Keratinocyte (primary cell): ENCODE results near the gene ACTN3. TPM values are rescaled to one million over a fixed set of nuclear protein-coding genes. Genes with fewer than 3 reads are reported as not detected.

Source experiments
- DNase-seq: peaks from one replicate; pipeline ENCODE4 v3.0.0-alpha.2; 2011; ENCODE audit warnings: low read depth, missing footprints, low spot score
- FAIRE-seq: peaks from 2 replicates; lab custom pipeline; 2011; peaks lifted over from hg19 to GRCh38; lab: Jason Lieb, UNC
- H2AFZ ChIP-seq: 2 replicates; pipeline ENCODE4 v1.6.0; 2012; ENCODE audit warnings: low read length, control low read depth, inconsistent platforms; ENCODE audit not compliant: control insufficient read depth
- H3K27ac ChIP-seq: 2 replicates; pipeline ENCODE4 v1.5.1; 2011; ENCODE audit warnings: low read length; ENCODE audit not compliant: control insufficient read depth, insufficient read depth
- H3K27me3 ChIP-seq: 3 replicates; pipeline ENCODE4 v1.6.0; 2011; ENCODE audit warnings: low read length; ENCODE audit not compliant: control insufficient read depth, insufficient read depth; ENCODE audit errors: extremely low read depth
- H3K36me3 ChIP-seq, 2 experiments: 2 replicates in 1 of 2; 3 replicates in 1 of 2; pipeline ENCODE4 v1.5.1; 2011; ENCODE audit warnings: low read length in 2 of 2, mild to moderate bottlenecking in 1 of 2; ENCODE audit not compliant: control insufficient read depth in 2 of 2, insufficient read depth in 2 of 2; ENCODE audit errors: extremely low read depth in 1 of 2
- H3K4me1 ChIP-seq: 3 replicates; pipeline ENCODE4 v1.5.1; 2011; ENCODE audit warnings: low read length; ENCODE audit not compliant: control insufficient read depth, insufficient read depth; ENCODE audit errors: extremely low read depth
- H3K4me2 ChIP-seq: 3 replicates; pipeline ENCODE4 v1.6.0; 2011; ENCODE audit warnings: low read depth, low read length; ENCODE audit not compliant: control insufficient read depth, insufficient read depth; ENCODE audit errors: extremely low read depth
- H3K4me3 ChIP-seq, 3 experiments: fragments of 200-600 bp in 1 of 3; sonication (generic) in 1 of 3; 2 replicates in 2 of 3; 3 replicates in 1 of 3; pipeline ENCODE4 v1.5.1; 2011 to 2016; ENCODE audit warnings: low read length in 3 of 3, mild to moderate bottlenecking in 3 of 3, control low read depth in 2 of 3, inconsistent platforms in 1 of 3, low read depth in 1 of 3, mixed read lengths in 1 of 3, mixed run types in 1 of 3, moderate library complexity in 1 of 3; ENCODE audit not compliant: control insufficient read depth in 2 of 3, insufficient read depth in 2 of 3; ENCODE audit errors: extremely low read depth in 1 of 3
- H3K79me2 ChIP-seq: 2 replicates; pipeline ENCODE4 v1.6.0; 2012; ENCODE audit warnings: low read length; ENCODE audit not compliant: control insufficient read depth, insufficient read depth
- H3K9ac ChIP-seq: 3 replicates; pipeline ENCODE4 v1.6.0; 2011; ENCODE audit warnings: low read length; ENCODE audit not compliant: control insufficient read depth, insufficient read depth; ENCODE audit errors: extremely low read depth
- H3K9me1 ChIP-seq: 3 replicates; pipeline ENCODE4 v1.6.0; 2011; ENCODE audit warnings: low read length; ENCODE audit not compliant: control insufficient read depth, insufficient read depth; ENCODE audit errors: extremely low read depth
- H3K9me3 ChIP-seq: 2 replicates; pipeline ENCODE4 v1.5.1; 2012; ENCODE audit warnings: low read depth, low read length; ENCODE audit not compliant: control insufficient read depth
- H4K20me1 ChIP-seq: 3 replicates; pipeline ENCODE4 v1.6.0; 2011; ENCODE audit warnings: low read length; ENCODE audit not compliant: control insufficient read depth, insufficient read depth; ENCODE audit errors: extremely low read depth
- CTCF ChIP-seq, 3 experiments: IDR thresholded peaks in 1 of 3; conservative IDR thresholded peaks in 1 of 3; optimal IDR thresholded peaks in 1 of 3; 2 replicates in 2 of 3; 3 replicates in 1 of 3; pipeline versions ENCODE3 to v1.5.1; 2011; ENCODE audit warnings: low read length in 3 of 3, mild to moderate bottlenecking in 3 of 3, moderate library complexity in 2 of 3, control low read depth in 1 of 3, inconsistent platforms in 1 of 3; ENCODE audit not compliant: insufficient read depth in 2 of 3; ENCODE audit errors: extremely low read depth in 1 of 3
- EZH2 ChIP-seq: IDR thresholded peaks from one replicate; pipeline ENCODE4 v1.6.1; 2012; ENCODE audit warnings: inconsistent platforms, mild to moderate bottlenecking, low read length, moderate library complexity
- dilution Hi-C: fragments of 300-500 bp; cut with MboI; formaldehyde crosslinking; loops from one replicate; pipeline ENCODE4 v1.7.0; 2020; ENCODE audit warnings: low sequenced_read_pairs; ENCODE audit not compliant: extremely low pct_ligation_motif_present
- polyA plus RNA-seq, 5 experiments: library from polyadenylated mRNA; depleted of rRNA in 3 of 5; stranded (reverse) in 3 of 5; stranded (forward) in 1 of 5; unstranded in 1 of 5; fragments of >200 nt; gene quantifications; 1 replicate in 1 of 5; 2 replicates in 3 of 5; 3 replicates in 1 of 5; pipeline versions ENCODE4 v1.2.1 to v1.2.3, GENCODE V29; 2011 to 2012; ENCODE audit warnings: missing spikeins in 2 of 5, low read depth in 1 of 5, low replicate concordance in 1 of 5

ACTN3 gene
- polyA plus RNA-seq, 1 donor (not counting 4 experiments of a cell fraction or from before 2014, with no cell fraction given) = not detected

- Histone ChIP-seq H3K79me2 (peaks cover 6% of the 10 kb centered on the region), H3K27me3 (no peaks in the 10 kb centered on the region), H3K9ac (no peak overlapping the region), H3K4me1 (peaks cover 11% of the 10 kb centered on the region), H3K27ac (no peak overlapping the region), H3K4me3 (no peak overlapping the region), H3K9me1 (no peaks in the 10 kb centered on the region), H2AFZ (no peak overlapping the region), H3K36me3 (peaks cover 1 to 8% of the 10 kb centered on the region in 2 experiments), H3K4me2 (no peak overlapping the region), H3K9me3 (no peaks in the 10 kb centered on the region), H4K20me1 (no peaks in the 10 kb centered on the region)
- TF ChIP-seq EZH2 = no peak
- TF ChIP-seq CTCF (optimal IDR thresholded peaks at IDR 0.05 in 1 of 3, IDR thresholded peaks at IDR 0.05 in 1 of 3, conservative IDR thresholded peaks at IDR 0.05 in 1 of 3; ENCODE audit: extremely low read depth in 1 of 3, insufficient read depth in 2 of 3, low read length in 3 of 3) = no peak
- FAIRE-seq (no peak), DNase-seq (no peak)
- dilution Hi-C loops = no loop called here
Measured at GRCh38 chr11:66595245-66595904, 48.7 kb downstream of the ACTN3 start.

GRCh38 chr11:66598993-66599392 is 52.3 kb downstream of the ACTN3 start:
- Histone ChIP-seq H3K4me3 (no peak overlapping the region), H3K27ac (no peak overlapping the region), H3K27me3 (no peaks in the 10 kb centered on the region), H2AFZ (no peak overlapping the region), H3K4me1 (peaks cover 7% of the 10 kb centered on the region), H3K9me1 (no peaks in the 10 kb centered on the region), H3K4me2 (no peak overlapping the region), H3K79me2 (no peaks in the 10 kb centered on the region), H3K9me3 (no peaks in the 10 kb centered on the region), H3K36me3 (peaks cover 1 to 16% of the 10 kb centered on the region in 2 experiments), H3K9ac (no peak overlapping the region), H4K20me1 (no peaks in the 10 kb centered on the region)
- dilution Hi-C loops = no loop called here
- TF ChIP-seq EZH2 (no peak), CTCF (optimal IDR thresholded peaks at IDR 0.05 in 1 of 3, IDR thresholded peaks at IDR 0.05 in 1 of 3, conservative IDR thresholded peaks at IDR 0.05 in 1 of 3; ENCODE audit: extremely low read depth in 1 of 3, insufficient read depth in 2 of 3, low read length in 3 of 3) (no peak)
- no peak for FAIRE-seq
- DNase-seq = no peak
